NCI-H1105 treated with DMSO at 0.1 percent for 48 hours (cell line): ENCODE results near the gene TUBA8.
"Not testable (repeated sequence)": the region's sequence is repeated elsewhere in the genome, so short reads cannot be mapped to it uniquely, and the experiment has no call there.

Experiments
- DNase-seq: peaks from one replicate; lab custom pipeline; 2025; lab: John Stamatoyannopoulos, UW

Gene TUBA8

DNA sequence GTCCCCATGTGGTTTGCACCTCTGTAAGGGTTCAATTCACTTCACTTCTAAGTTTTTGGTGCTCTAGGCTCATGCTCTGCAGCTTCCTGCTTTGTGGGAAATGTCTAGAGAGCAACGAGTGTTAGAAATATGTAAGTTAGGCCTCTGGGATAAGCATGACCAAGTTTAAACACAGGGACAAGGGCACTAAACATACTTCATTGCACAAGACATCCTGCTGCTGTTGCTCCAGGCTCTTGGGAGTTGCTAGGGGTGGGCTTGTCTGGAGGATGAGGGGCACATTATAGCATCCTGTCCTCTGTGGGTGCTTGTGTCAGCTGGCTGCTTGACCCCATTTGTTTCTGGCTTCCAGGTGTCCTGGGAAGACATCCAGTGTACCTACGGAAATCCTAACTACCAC lies 62.8 kb downstream of the TUBA8 start:
- not testable (repeated sequence) for DNase-seq
